ENCODE data around the gene STARD10.
"Not testable (repeated sequence)": the region's sequence is repeated elsewhere in the genome, so short reads cannot be mapped to it uniquely, and the experiment has no call there.

- not testable (repeated sequence) for TF ChIP-seq CTCF (IDR thresholded peaks at IDR 0.05; ENCODE audit: low read length); EZH2 (IDR thresholded peaks at IDR 0.05; ENCODE audit: borderline replicate concordance, low read length)
These were observed 17.8 kb upstream of the STARD10 start for GRCh38 chr11:72811686-72812085.
